G401.6 (cell line): Measurements from ENCODE around the gene MACF1.
"Not testable (repeated sequence)": the region's sequence is repeated elsewhere in the genome, so short reads cannot be mapped to it uniquely, and the experiment has no call there.

ENCODE experiments used
- FAIRE-seq: peaks from 2 replicates; lab custom pipeline; 2012; peaks lifted over from hg19 to GRCh38; lab: Jason Lieb, UNC

The MACF1 gene, protein sequence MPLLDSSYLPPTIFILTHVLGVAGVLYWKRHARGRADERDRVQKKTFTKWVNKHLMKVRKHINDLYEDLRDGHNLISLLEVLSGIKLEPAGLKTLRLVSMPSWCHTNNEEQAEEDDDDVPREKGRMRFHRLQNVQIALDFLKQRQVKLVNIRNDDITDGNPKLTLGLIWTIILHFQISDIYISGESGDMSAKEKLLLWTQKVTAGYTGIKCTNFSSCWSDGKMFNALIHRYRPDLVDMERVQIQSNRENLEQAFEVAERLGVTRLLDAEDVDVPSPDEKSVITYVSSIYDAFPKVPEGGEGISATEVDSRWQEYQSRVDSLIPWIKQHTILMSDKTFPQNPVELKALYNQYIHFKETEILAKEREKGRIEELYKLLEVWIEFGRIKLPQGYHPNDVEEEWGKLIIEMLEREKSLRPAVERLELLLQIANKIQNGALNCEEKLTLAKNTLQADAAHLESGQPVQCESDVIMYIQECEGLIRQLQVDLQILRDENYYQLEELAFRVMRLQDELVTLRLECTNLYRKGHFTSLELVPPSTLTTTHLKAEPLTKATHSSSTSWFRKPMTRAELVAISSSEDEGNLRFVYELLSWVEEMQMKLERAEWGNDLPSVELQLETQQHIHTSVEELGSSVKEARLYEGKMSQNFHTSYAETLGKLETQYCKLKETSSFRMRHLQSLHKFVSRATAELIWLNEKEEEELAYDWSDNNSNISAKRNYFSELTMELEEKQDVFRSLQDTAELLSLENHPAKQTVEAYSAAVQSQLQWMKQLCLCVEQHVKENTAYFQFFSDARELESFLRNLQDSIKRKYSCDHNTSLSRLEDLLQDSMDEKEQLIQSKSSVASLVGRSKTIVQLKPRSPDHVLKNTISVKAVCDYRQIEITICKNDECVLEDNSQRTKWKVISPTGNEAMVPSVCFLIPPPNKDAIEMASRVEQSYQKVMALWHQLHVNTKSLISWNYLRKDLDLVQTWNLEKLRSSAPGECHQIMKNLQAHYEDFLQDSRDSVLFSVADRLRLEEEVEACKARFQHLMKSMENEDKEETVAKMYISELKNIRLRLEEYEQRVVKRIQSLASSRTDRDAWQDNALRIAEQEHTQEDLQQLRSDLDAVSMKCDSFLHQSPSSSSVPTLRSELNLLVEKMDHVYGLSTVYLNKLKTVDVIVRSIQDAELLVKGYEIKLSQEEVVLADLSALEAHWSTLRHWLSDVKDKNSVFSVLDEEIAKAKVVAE (N-terminal part only)

DNA sequence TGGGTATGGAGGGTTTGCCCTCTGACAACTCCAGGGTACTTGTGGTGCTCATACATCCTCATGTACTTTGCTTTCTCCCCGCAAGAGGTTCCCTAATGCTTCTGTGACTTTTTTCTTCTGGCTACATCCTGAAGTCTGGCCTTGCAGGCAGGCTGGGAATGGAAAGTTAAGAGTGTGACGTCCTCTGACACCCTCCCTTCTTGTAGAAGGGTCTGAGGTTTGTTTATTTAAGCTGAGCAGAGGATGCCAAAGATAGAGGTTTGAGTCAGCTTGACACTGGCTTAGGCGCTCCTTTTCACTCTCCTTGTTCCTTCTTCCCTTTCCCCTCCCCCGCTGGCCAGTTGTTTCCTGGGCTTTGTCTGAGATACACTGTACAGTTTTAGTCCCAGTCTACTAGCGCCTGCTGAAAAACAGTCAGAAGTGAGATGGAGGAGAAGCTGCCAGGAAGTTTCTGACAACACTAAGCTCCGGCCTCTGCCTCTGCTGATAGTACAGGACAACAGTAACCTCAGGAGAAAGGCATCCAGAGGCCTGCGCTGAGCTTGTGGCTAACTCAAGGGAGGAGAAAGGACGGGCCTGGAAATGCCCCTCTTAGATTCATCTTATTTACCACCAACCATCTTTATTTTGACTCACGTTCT is at the start of gene MACF1:
Gene MACF1, plus strand, starts transcription at position 255 of the 641 bp plus-strand sequence. Its CDS starts 328 bp downstream, at position 583.
- FAIRE-seq: no peak

DNA sequence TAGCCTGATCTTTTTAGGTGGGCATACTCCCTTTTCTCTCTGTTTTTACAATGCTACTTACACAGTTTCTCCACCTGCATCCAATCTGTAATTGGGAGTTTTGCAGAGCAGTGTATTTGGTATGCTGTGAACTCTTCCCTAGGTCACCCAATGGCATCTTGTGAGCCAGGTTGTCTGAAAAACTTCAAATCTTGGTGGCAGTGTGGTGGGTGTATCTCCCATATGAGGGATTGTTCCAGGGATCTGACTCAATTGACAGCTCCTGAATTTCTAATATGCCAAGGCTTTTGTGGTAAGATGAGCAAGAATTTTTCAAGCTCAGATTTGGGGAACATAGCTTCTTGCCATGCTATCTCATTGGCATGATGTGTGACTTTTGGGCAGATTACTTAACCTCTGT is 47.2 kb upstream of the MACF1 start:
- FAIRE-seq: no peak

DNA sequence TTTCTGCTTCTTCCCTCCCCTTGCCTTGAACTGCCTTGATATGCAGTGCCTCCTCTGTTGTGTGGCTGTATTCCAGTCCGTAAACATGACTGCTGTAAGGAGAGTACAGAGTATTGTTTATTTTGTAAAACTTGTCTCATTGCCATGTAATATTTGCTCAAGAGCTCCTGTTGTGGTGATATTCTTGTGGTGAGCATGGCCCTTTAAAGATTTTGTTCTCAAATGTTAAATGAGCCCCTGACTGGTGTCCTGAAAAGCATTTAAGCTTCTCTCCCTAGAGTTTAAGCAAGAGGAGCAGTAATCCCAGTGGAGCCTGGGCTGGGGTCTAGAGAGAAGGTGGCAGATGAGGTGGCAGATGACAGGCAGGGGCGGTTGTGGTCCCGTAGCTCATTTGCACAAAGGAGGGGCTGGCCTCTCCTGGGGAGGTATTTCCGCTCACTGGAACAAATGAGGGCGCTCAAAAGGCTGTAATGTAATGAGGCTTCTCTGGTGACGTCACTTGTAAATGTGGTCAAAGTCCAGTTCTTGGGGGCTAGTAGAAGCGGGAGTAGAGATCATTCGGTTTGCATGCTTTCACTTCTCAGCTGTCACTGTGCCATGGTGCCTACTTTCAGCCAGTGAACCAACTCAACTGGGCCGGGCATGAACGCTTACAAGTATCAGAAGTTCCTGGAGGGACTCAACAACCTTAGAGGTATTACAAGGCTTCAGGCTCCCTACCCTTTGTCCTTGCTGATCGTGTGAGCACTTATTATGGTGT is 46.0 kb upstream of the MACF1 start:
- FAIRE-seq: peak; percentile 90

DNA sequence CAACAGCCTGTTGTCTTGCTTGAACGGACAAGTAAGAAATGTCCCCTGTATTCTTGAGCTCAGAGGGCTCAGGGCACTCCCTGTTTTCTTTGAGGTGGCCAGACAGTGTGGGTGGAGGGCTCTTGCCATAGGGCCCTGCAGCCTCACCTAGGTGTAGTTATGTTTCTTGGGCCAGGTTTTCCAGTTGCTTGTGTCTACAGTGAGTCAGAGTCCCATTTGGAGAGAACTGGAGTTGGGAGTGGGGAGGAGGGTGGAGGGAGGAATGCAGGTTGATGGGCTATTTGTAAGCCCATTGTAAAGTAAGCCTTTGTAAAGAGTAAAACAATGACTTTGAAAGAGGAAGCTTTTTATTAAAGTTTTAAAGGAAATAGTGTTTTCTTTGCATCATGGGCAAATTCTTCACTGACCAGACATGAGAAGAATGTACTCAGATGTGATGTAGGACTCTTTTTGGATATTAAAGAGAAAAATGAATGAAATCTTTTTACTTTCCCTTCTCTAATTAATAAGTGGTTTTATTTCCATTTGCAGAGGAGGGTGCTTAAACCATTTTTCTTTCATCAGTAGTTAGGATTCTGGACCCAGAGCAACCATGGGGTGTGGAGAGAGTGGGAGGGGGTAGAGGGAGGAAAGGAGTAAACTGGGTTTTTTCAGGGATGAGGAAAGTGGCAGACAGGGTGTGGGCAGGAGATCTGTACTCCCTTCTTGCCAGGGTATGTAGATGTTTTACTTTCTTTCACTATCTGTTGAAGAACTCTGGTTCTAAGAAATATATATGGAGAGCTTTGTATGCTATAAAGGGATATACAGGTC is 45.1 kb upstream of the MACF1 start:
- no peak for FAIRE-seq

DNA sequence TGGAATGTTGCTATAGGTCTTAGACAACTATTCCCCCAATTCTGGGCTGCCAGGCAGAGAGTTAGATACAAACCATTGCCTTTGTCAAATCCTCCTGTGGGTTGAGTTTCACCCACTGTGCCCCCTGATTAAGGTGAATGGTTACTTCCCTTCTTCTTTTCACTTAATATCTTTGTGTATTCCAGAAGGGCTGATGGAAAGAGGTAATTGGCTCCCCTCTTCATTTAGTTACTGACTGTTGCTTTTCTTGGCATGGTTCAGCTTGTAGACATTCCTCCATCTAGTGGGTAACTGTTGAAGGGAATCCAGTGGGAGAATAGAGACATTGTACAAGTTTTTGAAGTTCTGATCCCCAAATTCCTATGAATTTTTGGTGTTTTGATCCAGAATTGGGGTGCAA is 43.8 kb upstream of the MACF1 start:
- peak; percentile 28 for FAIRE-seq

DNA sequence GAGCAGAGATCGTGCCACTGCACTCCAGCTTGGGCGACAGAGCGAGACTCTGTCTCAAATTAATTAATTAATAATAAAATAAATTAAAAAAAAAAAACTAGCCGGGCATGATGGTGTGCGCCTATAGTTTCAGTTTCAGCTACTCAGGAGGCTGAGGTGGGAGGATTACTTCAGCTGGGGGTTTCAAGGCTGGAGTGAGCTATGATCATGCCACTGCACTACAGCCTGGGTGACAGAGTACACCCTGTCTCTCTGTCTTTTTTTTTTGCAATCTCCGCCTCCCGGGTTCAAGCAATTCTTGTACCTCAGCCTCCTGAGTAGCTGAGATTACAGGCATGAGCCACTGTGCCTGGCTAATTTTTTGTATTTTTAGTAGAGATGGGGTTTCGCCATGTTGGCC is 42.7 kb upstream of the MACF1 start:
- not testable (repeated sequence) for FAIRE-seq

DNA sequence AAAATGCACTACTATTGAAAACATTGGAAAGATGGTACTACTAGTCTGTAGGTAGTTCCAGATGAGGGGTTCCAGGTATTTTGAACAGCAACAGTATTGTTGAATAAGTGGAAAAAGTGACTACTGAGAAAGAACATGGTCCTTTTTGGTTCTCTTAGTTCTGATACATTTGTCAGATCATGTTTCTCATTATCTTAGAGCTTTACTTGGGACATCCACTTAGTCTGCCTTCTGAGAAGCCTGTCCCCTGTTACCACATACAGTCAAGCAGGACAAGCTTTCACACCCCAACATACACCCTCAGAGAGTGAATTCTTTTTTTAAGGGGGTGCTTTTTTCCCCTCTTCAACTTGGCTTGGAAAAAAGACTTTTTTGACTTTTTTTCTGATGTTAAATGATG is 41.0 kb upstream of the MACF1 start:
- FAIRE-seq: no peak

DNA sequence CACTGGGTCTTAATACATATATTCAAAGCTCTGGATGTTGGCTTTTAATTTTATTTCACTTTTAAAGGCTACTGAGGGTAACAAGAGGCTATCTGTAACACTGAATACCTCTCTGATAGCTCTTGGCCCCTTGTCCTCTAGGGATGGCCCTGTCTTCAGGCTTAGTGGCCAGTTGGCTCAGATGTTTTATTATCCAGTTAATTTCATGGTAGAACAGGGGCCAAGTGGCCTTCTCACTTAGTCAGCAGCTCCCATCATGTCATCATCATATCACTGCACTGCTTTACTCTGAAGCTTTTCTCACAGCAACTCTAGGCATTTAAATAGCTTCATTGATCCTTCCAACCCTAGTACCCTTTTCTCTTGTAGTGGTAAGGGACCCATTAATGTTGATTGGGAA is 40.2 kb upstream of the MACF1 start:
- FAIRE-seq: no peak

DNA sequence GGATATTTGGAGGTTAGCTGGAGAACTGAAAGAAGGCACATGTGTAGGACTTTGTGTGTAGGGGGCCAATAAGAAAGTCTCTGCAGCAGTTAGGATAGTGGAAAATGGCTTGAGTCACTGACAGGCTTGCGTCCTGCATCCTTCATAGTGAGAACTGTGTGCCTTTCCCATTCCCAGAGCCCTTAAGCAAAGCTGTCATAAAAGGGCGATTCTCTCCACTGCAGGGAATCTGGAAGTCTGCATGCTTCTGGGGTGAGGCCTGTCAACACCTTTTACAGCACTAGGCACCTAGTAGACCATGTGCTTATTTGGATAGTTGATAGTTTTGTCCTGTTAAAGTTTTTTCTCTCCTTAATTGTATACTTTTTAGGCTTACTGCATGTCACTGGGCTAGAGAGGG is 39.4 kb upstream of the MACF1 start:
- FAIRE-seq: no peak

DNA sequence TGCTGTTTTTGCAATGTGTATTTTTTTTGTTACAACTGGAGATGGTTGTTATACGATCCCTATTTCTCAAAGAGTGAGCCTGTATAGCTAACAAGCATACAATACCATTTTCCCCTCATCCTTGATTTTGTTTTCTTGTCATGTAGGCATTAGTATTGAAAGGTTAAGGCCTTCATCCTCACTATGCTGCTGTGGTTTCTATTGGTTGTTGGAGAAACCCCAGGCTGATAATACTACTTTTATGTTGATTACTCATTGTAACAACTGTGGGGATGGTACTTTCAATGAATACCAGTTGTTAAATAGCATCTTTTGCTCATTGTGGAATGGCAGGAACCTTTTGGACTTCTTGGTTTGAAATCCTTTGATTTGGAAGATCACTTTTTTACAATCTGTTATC is 39.0 kb upstream of the MACF1 start:
- FAIRE-seq: no peak

DNA sequence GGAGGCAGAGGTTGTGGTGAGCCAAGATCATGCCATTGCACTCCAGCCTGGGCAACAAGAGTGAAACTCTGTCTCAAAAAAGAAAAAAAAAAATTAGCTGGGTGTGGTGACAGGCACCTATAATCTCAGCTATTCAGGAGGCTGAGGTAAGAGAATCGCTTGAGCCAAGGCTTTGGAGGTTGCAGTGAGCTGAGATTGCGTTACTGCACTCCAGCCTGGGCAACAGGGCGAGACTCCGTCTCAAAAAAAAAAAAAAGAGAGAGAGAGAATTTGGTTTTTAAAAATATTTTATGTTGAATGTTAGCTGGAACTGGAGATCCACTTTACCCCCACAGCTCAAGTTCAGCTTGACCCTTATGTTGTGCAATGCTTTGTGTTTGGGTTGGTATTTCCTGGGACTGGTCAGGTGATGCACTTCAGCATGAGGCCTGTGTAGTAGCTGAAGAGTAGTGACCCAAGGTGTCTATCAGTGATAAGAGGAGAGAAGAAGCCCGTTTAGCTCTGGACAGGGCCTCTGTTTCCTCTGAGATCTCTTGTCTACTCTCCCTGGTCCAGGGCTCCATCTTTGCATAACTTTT is 36.8 kb upstream of the MACF1 start:
- no peak for FAIRE-seq

DNA sequence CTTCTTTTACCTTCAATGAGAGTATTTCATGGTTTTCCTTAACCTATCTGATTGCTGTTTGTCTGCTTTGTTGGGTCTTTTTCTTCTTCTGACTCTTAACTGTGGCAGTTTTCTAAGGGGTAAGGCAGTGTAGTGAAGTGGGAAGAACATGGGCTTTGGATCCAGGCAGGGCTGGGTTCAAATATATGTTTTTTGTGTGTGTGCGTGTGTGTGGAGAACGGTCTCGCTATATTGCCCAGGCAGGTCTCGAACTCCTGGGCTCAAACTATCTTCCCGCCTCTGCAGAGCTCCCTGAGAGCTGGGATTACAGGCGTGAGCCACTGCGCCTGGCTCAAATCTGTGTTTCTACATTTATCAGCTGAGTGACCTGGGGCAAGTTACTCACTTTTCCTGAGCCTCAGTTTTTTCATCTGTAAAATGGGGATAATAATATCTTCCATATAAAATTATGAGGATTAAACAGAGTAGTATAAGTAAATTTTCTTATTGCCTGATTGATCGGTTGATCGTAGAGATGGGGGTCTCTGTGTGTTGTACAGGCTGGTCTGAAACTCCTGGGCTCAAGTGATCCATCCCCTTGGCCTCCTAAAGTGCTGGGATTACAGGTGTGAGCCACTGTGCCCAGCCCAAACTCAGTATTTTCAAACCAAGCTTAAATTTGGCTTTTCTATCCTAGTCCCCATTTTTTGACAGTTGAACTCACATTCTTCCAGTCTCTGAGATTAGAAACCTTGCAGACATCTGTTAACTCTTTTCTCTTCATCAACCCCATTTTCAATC is 36.0 kb upstream of the MACF1 start:
- FAIRE-seq: no peak

DNA sequence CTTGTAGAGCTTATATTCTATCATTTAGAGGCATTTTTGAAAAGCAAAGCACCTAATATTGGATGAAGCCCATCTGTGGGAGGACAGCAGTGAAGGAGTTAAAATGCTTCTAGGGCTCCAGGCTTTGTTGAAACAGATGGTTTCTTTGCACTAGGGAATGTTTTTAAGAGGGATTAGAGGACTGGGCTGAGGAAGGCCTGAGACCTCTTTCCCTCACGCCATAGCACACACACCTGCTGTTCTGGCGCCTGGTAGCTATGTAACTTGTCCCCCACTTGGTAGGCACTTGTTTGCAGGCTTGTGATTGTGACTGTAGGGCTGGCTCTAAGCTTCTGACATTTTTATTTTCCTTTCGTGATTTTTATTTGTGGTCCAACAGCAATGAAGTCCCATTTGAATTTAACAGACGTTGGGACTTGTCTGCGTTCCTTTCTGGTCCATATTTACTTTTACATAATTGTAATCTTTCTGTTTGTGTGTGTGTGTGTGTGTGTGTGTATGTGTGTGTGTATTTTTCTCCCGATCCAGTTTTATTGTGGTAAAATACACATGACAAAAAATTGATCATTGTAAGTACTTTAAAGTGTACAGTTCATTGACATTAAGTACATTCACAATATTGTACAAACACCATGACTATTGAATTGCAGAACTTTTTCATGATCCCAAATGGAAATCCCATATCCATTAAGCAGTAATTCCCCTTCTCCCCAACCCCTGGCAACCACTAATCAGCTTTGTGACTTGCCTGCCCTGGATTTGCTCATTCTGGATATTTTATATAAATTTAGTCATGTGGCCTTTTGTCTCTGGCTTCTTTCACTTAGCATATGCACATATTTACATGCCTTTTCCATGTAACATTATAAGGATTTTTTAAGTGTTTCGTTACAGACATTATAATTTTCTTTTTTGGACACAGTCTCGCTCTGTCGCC is 33.5 kb upstream of the MACF1 start:
- peak; percentile 98 for FAIRE-seq

DNA sequence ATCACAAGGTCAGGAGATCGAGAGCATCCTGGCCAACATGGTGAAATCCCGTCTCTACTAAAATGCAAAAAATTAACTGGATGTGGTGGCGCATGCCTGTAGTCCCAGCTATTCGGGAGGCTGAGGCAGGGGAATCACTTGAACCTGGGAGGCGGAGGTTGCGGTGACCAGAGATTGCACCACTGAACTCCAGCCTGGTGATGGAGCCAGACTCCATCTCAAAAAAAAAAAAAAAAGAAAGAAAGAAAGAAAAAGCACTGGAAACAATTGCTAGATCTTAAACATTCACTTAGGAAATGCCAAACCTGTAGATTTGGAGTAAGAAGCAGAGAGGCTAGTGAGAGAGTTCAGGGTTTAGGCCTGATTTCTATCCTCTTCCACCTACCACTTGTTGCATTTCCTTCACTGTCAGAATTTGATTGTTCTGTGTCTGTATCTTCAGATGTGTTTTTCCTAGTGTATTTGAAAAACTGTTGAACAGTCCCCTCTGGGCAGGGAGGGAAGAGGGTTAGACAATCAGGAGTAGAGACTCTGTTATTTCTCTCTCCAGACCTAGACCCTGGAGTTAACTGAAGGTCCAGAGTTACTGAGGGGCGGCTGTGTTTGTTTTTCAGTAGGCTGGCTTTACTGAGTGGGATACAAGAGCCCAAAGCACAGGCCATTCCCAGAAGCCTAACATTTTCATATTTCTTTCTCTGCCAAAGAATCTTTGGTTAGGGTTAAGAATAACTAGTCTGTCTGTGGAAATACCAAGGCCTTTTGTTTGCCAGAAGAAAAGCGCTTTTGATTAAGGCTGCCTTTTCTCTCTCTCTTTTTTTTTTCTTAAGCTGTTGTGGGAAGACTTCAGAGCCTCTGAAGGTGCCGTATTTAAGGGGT is 31.1 kb upstream of the MACF1 start:
- peak; percentile 89 for FAIRE-seq

DNA sequence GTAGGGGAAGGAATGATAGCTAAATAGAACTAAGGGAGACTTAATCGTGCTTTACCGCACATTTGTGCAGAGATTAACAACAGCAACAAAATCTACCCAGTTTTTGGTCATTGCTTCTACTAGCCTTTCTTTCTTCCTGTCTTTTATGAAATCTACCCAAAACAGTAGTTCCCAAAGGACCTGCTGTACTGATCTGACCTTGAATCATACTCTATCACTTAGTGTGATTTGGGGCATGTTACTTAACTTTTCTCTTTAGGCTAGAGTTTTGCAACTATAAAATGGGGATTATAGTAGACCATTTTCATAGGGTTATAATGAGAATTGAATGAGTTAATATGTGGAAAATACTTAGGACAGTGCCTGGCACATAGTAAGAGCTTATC is 30.5 kb upstream of the MACF1 start:
- FAIRE-seq: peak; percentile 76

DNA sequence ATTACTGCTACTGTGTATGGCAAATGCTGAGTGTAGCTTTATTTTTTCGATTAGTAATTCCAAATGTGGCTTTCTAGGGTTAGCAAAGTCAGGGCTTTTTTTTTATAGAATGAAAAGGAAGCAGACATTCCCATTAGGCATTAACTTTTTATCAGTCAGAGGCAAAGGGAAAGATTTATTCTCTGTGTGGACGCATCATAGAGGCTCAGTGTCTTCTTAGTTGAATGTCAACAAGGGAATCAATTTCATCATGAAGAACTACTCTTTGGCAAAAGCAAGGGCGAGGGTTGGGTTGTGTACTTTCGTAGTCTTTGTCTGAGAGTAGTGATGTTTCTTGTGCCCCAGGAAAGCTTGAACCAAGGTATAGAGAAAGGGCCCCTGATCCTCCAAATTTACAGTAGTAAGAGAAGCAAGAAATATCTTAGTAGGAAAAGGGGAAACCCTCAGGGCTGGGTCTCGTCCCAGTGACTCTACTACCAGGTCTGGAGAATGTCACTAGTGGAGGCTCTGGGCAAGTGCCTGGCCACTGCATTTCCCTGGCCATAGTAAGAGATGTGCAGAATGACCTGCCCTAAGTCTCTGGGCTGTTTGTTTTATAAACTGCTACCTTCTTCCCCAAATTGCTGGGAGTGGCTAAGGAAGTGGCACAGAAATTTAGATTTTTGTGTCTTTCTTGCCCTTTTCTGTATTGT is 30.0 kb upstream of the MACF1 start:
- FAIRE-seq: no peak

DNA sequence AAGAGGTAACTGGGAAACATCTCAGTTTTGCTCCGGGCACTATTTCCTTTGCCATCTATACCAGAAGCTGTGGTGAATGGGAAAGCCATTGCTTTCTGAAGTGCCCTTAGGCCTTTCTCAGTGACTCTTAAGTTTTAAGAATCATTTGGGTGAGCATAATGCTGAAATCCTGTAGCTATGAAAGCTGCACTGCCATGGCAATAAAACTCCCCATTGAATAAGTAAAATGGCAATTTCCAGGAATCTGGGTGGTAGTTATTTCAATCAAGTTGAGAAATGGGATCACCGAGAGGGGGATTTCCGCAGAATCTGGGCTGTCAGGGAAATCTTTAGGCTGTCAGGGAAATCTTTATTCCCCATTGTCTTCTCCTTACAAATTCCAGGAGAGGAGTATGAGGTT is 26.8 kb upstream of the MACF1 start:
- FAIRE-seq: no peak
